GM19351 (cell line): Measurements from ENCODE around the gene ZNF524.
A peak's percentile ranks its signal among the peaks of the same experiment; 100 is the strongest.

Experiments
- ATAC-seq: cut with Tn5 transposase; IDR thresholded peaks from one replicate; pipeline ENCODE4 v1.9.1; 2021; ENCODE audit warnings: mild to moderate bottlenecking, moderate library complexity; ENCODE audit not compliant: unreplicated experiment

The ZNF524 gene

GRCh38 chr19:55618426-55618825 is 18.3 kb downstream of the ZNF524 start:
- no peak for ATAC-seq

DNA sequence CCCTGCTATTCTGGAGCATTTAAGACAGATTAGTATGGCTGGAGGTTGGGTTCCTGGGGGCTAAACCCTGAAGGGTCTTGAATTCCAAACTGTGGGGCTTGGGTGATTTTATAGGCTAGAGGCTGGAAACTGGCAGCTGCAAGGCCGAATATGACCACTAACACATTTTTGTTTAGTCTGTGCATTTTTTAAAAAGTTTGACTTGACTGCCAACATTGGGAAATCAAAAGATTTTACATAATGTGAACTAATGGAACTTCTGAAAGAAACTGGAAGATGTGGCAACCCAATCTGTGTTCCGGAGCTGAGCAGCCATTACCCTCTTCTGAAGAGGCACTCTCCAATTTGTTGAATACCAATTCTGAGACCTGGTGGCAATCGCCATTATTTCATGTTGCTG is 19.2 kb downstream of the ZNF524 start:
- ATAC-seq = no peak

- no peak for ATAC-seq
These were observed 20.5 kb downstream of the ZNF524 start for GRCh38 chr19:55620410-55621204.

DNA sequence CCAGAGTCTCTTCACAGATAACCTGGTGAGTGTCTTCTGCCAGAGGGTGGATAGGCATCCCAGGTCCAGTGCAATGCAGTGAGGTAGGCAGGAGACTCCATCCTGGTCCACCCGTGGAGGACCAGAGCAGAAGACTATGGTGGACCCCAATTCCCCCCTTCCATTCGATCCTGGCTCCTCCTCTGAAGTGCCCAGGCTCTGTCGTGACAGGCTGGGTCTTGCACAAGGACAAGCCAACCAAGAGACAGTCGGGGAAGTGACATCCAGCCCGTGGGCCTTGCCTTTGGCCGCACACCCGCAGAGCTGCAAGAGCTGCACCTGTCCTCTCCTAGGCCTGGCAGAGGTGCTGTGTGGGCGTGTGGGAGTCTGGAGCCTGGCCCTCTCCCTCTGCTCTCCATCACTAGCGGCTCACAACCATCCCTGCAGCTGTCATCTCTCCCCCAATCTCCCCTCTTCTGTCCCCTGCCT is 21.2 kb downstream of the ZNF524 start:
- no peak for ATAC-seq

DNA sequence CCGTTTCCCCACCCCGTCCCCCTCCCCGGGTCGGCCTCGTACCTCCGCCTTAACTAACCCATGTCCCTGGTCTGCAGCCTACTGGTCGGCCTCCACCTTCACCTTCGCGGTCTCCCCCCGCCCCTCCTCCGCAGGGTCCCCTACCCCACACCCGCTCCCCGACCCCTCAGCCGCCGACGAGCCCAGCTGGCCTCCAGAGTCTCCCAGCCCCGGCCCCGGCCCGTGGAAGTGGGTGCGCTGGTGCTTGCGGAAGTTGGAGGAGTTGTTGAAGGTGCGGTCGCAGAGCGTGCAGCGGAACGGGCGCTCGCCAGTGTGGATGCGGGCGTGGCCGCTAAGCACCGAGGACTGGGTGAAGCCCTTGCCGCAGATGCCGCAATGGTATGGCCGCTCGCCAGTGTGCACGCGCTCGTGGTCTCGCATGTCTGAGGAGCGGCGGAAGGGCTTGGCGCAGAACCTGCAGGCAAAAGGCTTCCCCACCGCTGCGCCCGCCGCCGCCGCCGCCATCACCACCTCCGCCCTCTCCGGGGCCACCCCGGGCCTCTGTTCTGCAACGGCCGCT is 21.7 kb downstream of the ZNF524 start:
- no peak for ATAC-seq

DNA sequence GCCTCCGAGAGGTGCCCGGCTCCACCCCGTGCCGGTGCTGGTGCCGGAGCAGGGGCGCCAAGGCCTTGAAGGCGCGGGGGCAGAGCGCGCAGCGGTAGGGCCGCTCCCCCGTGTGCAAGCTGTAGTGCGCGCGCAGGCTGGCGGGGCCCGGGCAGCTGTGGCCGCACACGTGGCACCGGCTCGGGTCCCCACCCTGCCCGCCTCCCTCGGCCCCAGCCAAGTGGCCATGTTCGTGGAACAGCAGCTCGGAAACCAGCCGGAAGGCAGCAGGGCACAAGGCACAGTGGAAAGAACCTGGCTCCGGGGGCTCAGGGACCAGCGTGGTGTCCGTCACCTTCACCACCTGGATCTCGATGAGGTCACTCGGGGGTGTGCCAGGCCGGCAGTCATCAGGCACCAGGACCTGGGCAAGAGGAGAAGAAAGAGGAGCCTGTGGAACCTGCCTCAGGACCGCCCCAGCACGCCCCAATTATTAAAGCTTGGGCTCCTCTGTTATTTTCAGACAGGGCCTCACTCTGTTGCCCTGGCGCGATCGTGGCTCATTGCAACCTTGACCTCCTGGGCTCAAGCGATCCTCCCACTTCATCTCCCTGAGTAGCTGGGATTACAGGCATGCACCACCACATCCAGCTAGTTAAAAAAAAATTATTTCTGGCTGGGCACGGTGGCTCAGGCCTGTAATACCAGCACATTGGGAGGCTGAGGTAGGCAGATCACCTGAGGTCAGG is 22.3 kb downstream of the ZNF524 start:
- ATAC-seq = no peak

DNA sequence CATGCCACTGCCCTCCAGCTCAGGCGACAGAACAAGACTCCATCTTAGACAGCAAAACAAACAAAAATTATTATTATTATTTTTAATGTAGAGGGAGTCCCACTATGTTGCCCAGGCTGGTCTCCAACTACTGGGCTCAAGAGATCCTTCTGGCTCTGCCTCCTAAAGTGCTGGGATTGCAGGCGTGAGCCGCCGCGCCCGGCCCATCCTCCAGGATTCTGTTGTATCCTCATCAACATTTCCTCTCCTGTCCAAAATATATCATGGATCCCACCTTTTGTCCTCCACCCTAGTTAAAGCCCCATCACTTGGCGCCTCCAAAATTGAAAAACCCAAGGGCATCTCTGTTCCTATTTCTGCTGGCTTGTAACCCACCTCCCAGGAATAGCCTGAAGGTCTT is 23.0 kb downstream of the ZNF524 start:
- ATAC-seq = no peak

DNA sequence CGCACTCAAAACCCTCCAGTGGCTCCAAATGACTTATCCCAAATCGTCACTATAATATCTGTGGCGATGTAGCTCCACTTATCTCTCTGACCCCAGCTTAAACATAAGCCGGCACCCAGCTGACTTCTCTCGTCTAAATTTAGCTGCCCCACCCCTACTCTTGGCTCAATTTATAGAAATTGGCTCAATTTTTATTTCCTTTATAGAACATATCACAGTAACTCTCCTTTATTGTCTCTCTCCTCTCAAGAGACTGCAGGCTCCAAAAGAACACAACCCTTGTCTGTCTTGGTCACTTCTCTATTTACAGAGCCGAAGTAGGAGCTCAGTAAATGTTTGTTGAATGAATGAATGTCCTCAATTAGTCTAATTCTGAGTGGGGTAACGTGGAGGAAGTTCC is 23.5 kb downstream of the ZNF524 start:
- ATAC-seq = no peak

- ATAC-seq = peak; percentile 58
These were observed 24.3 kb downstream of the ZNF524 start, which contains the start of gene ZNF784 for GRCh38 chr19:55624109-55625003. Gene ZNF784 (minus strand): TSS chr19:55624566. CDS start chr19:55624561, 5 bp downstream.

GRCh38 chr19:55625004-55625326 is 24.9 kb downstream of the ZNF524 start:
- no peak for ATAC-seq

GRCh38 chr19:55626350-55626749 is 26.3 kb downstream of the ZNF524 start:
- ATAC-seq = no peak

DNA sequence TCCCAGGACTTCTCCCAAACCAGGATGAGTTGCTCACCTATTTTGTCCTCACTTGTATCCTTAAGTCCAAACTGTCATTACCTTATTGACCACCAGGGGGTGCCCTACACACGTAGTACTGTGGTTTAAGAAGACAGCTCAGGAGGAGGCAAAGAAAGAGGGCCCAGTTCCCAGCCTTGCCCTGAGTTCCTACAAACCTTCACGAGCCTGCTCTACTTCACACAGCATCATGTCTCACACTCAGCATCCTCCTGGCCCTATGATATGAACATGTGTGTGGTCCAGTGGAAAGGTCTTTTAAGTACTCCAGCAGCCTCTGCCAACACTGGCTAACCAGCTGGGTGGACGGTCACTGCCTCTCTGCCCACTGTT is 32.4 kb downstream of the ZNF524 start:
- ATAC-seq = no peak

- no peak for ATAC-seq
These were observed 33.8 kb downstream of the ZNF524 start for GRCh38 chr19:55633861-55634260.

DNA sequence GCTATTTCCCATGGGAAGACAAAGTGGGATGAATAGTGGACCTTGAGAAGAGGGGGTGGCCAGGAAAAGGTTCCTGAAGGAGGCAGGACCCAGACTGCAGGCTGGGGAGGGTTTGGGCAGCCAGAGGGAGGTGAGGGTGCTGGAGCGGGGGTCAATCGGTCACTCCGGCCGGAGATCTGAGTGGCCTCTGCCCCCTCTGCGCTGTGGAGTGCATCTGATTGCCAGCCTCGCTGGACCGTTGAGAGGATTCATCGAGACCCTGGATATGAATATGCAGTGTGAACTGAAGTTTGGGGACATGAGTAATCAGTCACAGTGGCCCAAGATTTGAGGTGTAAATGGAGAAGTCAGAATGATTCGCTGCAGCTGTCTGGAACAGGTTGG is 35.2 kb downstream of the ZNF524 start:
- ATAC-seq = no peak

GRCh38 chr19:55635856-55636440 is 35.9 kb downstream of the ZNF524 start:
- ATAC-seq = no peak

GRCh38 chr19:55636723-55637122 is 36.6 kb downstream of the ZNF524 start:
- ATAC-seq = no peak

DNA sequence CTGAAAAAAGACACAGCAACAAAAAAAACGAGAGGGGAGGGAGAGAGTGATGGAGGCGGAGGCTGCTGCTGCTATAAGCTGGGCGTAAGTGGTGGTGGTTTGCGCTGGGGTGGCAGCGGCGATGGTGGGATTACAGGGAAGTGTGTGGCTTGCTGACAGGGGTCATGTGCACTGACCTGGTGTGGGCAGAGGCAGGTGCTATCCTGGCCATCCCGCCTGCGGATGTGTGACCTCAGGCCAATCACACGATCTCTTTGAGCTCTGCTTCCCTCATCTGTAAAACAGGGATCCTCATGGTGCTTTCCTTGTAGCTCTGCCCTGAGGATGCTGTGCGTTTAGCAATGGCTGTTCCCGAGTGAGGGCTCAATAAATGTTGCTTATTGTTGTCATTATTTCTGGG is 37.4 kb downstream of the ZNF524 start:
- no peak for ATAC-seq

DNA sequence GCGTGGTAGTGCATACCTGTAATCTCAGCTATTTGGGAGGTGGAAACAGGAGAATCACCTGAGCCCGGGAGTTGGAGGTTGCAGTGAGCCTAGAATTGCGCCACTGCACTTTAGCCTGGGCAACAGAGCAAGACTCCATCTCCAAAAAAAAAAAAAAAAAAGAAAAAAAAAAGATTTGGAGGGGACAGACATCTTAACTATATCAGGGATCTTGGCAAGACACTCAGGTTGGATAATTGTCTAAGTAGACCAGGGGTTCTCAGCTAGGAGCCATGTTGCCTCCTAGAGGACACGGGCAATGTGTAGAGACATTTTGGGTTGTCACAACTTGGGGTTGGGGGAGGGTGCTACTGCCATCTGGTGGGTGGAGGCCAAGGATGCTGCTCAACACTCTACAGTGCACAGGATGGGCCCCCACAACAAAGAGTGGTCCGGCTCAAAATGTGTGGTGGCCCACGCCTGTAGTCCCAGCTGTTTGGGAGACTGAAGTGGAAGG is 38.8 kb downstream of the ZNF524 start:
- no peak for ATAC-seq

GRCh38 chr19:55640043-55640576 is 40.0 kb downstream of the ZNF524 start:
- no peak for ATAC-seq
